Measurements from ENCODE around the gene NOTCH3.

- TF ChIP-seq, protein P1, sequence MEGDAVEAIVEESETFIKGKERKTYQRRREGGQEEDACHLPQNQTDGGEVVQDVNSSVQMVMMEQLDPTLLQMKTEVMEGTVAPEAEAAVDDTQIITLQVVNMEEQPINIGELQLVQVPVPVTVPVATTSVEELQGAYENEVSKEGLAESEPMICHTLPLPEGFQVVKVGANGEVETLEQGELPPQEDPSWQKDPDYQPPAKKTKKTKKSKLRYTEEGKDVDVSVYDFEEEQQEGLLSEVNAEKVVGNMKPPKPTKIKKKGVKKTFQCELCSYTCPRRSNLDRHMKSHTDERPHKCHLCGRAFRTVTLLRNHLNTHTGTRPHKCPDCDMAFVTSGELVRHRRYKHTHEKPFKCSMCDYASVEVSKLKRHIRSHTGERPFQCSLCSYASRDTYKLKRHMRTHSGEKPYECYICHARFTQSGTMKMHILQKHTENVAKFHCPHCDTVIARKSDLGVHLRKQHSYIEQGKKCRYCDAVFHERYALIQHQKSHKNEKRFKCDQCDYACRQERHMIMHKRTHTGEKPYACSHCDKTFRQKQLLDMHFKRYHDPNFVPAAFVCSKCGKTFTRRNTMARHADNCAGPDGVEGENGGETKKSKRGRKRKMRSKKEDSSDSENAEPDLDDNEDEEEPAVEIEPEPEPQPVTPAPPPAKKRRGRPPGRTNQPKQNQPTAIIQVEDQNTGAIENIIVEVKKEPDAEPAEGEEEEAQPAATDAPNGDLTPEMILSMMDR (conservative IDR thresholded peaks at IDR 0.05; ENCODE audit: low read depth, low read length), result no peak
- TF ChIP-seq EZH2phosphoT487 (IDR thresholded peaks at IDR 0.05; ENCODE audit: borderline replicate concordance, low read length), result no peak
These were observed 37.2 kb upstream of the NOTCH3 start for GRCh38 chr19:15237759-15238638.

Data from PC-3 (cell line).